RCC 7860 (cell line): ENCODE data around the gene GSTO2.
"Not testable (repeated sequence)": the region's sequence is repeated elsewhere in the genome, so short reads cannot be mapped to it uniquely, and the experiment has no call there.

Experiments used
- DNase-seq: peaks from one replicate; pipeline ENCODE4 v3.0.0-alpha.2; 2015; ENCODE audit warnings: low spot score
- FAIRE-seq: peaks from 2 replicates; lab custom pipeline; 2012; peaks lifted over from hg19 to GRCh38; lab: Jason Lieb, UNC

GSTO2 gene

GRCh38 chr10:104268713-104269645 lies at the start of gene GSTO2:
Gene GSTO2 (plus strand): TSS chr10:104269184. CDS start chr10:104274916, 5,732 bp downstream.
- DNase-seq: peak; percentile 99
- peak; percentile 91 for FAIRE-seq

DNA sequence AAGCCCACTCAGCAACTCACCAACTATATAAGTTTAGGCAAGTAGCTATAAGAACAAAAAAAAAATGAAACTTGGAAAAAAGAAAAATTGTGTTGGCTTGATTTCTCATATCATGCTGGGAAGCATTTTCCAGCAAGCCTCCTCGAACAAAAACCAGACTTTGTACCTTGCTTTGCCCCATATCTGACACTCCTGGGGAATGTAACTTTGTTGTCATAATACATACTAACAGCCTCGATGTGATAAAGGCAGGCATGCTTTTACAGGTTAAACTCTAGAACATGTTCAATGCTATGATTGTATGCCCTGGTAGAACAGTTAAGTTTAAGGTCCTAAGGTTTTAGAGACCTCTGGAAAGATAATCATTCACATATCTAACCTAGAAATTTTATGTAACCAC lies 48.5 kb upstream of the GSTO2 start:
- DNase-seq: no peak
- FAIRE-seq: no peak

DNA sequence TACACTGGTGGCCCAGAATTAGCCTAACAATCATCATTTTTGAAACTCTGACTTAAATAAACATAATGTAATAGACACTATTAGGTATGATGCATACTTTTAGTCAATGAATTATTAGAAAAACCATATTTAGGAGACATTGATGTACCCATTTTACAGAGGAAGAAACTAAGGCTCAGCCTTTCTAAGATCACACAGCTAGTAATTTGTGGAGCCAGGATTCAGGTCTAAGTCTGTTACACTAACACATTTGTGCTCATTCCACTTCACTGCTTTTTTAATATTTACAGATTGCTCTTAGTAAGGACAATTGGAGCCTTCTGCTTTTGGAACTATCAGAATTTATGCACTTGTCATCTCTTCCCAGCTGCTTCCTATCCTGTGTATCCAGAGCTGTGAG lies 45.7 kb upstream of the GSTO2 start:
- FAIRE-seq (no peak), DNase-seq (no peak)

DNA sequence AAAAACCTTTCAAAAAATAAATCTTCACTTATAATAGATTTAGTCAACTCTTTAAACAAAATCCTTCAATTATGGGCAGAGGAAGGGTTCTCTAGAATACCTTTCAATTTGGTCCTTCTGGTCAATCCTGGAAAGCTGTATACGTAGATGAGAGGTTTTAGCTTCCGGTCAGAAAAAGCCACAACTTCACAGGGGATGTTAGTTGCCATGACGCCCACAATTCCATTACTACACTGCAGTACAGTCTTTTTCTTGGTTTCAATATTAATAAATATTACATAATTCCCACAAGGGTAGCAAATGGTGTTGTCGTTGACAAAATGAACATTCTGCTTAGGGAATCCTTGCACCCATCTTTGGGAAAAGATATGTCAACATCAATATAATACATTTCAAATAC lies 38.5 kb upstream of the GSTO2 start:
- FAIRE-seq: no peak
- no peak for DNase-seq

DNA sequence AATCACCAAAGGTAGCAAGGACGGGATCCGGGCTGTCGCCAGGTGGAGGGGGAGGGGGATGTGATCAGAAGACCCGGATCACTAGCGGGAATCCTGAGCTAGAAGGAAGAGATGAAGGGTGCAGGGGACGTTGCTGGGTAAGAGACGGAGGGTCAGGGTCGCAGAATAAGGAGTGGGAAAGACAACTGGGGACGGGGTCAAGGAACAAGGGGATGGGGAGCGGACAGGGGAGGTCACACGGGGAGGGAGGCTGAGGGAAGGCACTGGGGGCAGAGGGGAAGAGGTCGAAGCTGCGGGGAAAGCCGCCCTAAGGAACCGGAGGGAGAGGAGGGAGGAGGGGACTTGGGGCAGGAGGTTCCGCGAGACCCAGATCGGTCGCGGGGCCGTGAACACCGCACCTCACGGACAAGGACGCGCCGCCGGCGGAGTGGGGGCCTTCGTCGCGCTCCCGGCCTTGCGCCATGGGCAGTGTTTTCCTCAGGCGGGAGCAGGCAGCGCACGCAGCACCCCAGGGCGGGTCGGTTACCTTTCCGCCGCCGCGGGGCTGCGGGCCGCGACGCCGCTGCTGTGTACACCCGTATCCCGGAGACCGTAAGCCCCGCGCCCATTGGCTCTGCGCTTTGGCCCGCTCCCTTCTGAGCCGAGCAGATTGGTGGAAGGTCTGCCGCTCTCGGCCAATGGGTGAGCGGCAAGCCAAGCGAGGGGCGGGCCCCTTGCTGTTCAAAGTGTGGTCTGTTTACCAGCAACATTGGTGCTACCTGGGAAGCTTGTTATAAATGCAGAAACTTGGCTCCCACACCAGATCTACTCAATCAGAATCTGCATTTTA lies 37.0 kb upstream of the GSTO2 start, which contains the start of gene CFAP43:
CFAP43 (minus strand) TSS at position 581 of the 829 bp plus-strand sequence; CDS start at position 463, 118 bp downstream.
- peak; percentile 90 for FAIRE-seq
- DNase-seq: peak; percentile 93

GRCh38 chr10:104232613-104233102 lies 36.3 kb upstream of the GSTO2 start:
- FAIRE-seq (no peak), DNase-seq (no peak)

GRCh38 chr10:104233817-104234216 lies 35.2 kb upstream of the GSTO2 start:
- no peak for DNase-seq
- FAIRE-seq: no peak

GRCh38 chr10:104234934-104235333 lies 34.0 kb upstream of the GSTO2 start:
- no peak for FAIRE-seq
- DNase-seq: no peak

GRCh38 chr10:104235801-104236200 lies 33.2 kb upstream of the GSTO2 start:
- FAIRE-seq: no peak
- DNase-seq: no peak

DNA sequence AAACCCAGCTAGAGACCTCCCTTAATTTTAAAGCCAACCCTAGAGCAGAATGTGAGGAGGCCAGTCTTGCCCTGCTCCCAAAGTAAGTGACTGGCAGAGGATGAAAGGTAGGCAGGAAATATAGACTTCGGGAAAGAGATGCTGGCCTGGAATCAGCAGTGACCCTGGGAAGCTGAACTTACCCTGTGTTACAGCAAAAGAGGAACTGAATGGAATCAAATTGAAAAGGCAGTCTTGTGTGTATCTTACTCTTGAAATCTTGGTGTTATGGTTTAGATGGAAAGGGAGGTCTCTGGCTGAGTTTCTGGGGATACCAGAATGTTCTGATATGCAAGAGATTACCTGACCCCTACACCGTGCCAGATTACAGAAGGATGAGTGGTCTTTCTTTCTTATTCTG lies 28.9 kb upstream of the GSTO2 start:
- no peak for FAIRE-seq
- DNase-seq: no peak

GRCh38 chr10:104242545-104242944 lies 26.4 kb upstream of the GSTO2 start:
- no peak for FAIRE-seq

GRCh38 chr10:104243009-104243408 lies 26.0 kb upstream of the GSTO2 start:
- FAIRE-seq, DNase-seq: not testable (repeated sequence)

More at GRCh38 chr10:104242545-104242944, 26.4 kb upstream of the GSTO2 start:
- no peak for DNase-seq

- no peak for FAIRE-seq
These were observed 25.5 kb upstream of the GSTO2 start for GRCh38 chr10:104243512-104243911.

GRCh38 chr10:104245066-104245632 lies 23.8 kb upstream of the GSTO2 start:
- FAIRE-seq (no peak), DNase-seq (no peak)

More at GRCh38 chr10:104243512-104243911, 25.5 kb upstream of the GSTO2 start:
- no peak for DNase-seq

GRCh38 chr10:104246976-104247375 lies 22.0 kb upstream of the GSTO2 start:
- no peak for FAIRE-seq

DNA sequence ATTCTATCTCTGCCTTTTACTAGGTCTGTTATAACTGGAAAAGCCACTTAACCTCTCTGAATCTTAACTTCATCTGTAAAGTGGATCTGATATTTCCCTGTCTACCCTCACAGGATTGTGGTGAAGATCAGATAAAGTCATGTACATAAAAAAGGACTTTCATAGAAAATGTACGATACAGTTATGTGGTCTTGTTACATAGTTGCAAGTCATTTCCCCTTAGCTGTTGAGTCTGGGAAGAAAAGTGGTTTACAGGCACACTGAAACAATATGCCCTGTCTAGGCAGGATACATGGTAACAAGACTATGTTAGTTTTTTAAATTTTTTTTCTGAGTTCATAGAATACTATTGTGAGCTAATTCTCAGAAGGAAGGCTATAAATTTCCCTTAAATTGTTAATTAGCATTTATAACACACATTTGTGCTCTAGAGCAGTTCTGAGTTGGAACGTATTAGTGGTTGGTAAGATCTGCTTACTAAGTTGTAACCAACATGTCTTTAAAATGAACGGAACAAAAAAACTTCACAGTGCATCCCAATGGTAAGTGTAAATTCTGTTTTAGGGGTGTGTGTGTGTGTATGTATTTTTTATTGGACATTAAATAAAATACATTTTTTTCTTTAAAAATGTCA lies 21.4 kb upstream of the GSTO2 start:
- FAIRE-seq (no peak), DNase-seq (no peak)

More at GRCh38 chr10:104246976-104247375, 22.0 kb upstream of the GSTO2 start:
- DNase-seq: no peak

DNA sequence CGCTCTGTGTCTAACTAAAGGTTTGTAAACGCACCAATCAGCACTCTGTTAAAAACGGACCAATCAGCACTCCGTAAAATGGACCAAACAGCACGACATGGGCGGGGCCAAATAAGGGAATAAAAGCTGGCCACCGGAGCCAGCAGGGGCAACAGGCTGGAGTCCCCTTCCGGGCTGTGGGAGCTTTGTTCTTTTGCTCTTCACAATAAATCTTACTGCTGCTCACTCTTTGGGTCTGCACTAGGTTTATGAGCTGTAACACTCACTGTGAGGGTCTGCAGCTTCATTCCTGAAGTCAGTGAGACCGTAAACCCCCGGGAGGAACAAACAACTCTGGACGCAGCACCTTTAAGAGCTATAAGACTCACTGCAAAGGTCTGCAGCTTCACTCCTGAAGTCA lies 20.1 kb upstream of the GSTO2 start:
- FAIRE-seq, DNase-seq: not testable (repeated sequence)

- FAIRE-seq (no peak), DNase-seq (no peak)
These were observed 18.6 kb upstream of the GSTO2 start for GRCh38 chr10:104250371-104250770.

- FAIRE-seq: no peak
- DNase-seq: no peak
These were observed 17.5 kb upstream of the GSTO2 start for GRCh38 chr10:104251443-104251842.

DNA sequence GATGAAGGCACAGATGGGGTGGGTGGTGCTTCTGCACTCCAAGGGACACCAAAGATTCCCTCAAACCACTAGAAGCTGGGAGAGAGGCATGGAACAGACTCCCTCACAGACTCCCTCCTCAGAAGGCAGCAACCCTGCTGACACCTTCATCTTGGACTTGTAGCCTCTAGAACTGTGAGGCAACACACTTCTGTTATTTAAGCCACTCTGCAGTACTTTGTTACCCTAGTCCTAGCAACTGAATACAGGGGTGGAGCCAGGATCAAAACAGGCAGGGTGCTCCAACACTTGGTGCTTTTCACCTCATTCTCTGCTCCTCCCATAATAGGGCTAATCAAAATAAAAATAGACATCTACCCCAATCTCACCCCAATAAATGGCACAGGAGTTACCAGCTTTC lies 16.6 kb upstream of the GSTO2 start:
- no peak for FAIRE-seq
- DNase-seq: no peak
